Stomach (tissue), 9 donors: ENCODE results near the gene CDC14A. TPM values are rescaled to one million over a fixed set of nuclear protein-coding genes. Genes with fewer than 3 reads are reported as not detected.

ENCODE experiments used
- DNase-seq, 2 donors: peaks; one replicate each; pipeline versions ENCODE4 v3.0.0 to v3.0.0-alpha.2; 2013 to 2019
- H3K27ac ChIP-seq, 5 donors: fragments of 200-600 bp in 4 of 5; sonication (generic) in 4 of 5; one replicate each; pipeline ENCODE4 v1.5.1; 2013 to 2019; ENCODE audit warnings: mild to moderate bottlenecking in 1 of 5, moderate library complexity in 1 of 5
- H3K27me3 ChIP-seq, 3 donors: fragments of 200-600 bp; sonication (generic); one replicate each; pipeline ENCODE4 v1.5.1; 2017 to 2019; ENCODE audit warnings: mixed run types in 1 of 3
- H3K36me3 ChIP-seq, 4 donors: fragments of 200-600 bp; sonication (generic); 1 replicate in 3 of 4; 2 replicates in 1 of 4; pipeline ENCODE4 v1.5.1; 2016 to 2019
- H3K4me1 ChIP-seq, 4 donors: fragments of 200-600 bp; sonication (generic); one replicate each; pipeline ENCODE4 v1.5.1; 2016 to 2019
- H3K4me3 ChIP-seq, 4 donors: fragments of 200-600 bp; sonication (generic) in 3 of 4; one replicate each; pipeline ENCODE4 v1.5.1; 2016 to 2019; ENCODE audit warnings: mild to moderate bottlenecking in 1 of 4
- H3K9me3 ChIP-seq, 4 donors: fragments of 200-600 bp; sonication (generic); one replicate each; pipeline ENCODE4 v1.5.1; 2016 to 2019
- EP300 ChIP-seq: sonication (generic); formaldehyde crosslinking; IDR thresholded peaks from one replicate; pipeline ENCODE4 v1.6.1; 2017; ENCODE audit warnings: antibody characterized with exemption
- POLR2A ChIP-seq, 4 donors: fragments of 450-650 bp; IDR thresholded peaks; one replicate each; pipeline ENCODE4 v1.6.1; 2016; ENCODE audit warnings: antibody characterized with exemption in 4 of 4, control low read depth in 2 of 4, mild to moderate bottlenecking in 1 of 4, moderate library complexity in 1 of 4
- POLR2AphosphoS5 ChIP-seq, 3 donors: sonication (generic); formaldehyde crosslinking; IDR thresholded peaks; one replicate each; pipeline ENCODE4 v1.6.1; 2016; ENCODE audit warnings: antibody characterized with exemption in 3 of 3
- WGBS, 5 donors: extraction: QIAGEN DNeasy Blood & Tissue Kit in 3 of 5; methylation state at CpG; one replicate each; pipeline versions ENCODE4 v1.1.5 to v1.1.7; 2013 to 2018; 5-methylcytosine and 5-hydroxymethylcytosine counted together
- intact Hi-C: fragments of 100-400 bp; cut with DNase I; formaldehyde crosslinking; loops from one replicate; pipeline ENCODE4 v1.15.1; 2023; ENCODE audit warnings: low total_unique reads
- polyA plus RNA-seq, 3 donors: library from polyadenylated mRNA; stranded (reverse); fragments of 200-250 nt; gene quantifications; one replicate each; pipeline ENCODE4 v1.2.3, GENCODE V29; 2013
- total RNA-seq, 5 donors: library from RNA; depleted of rRNA; stranded (reverse); fragments of >200 nt; gene quantifications; one replicate each; pipeline versions ENCODE4 v1.1.0 to v1.2.3, GENCODE V29; 2014 to 2016
- TF ChIP-seq, protein P1 (sequence below), 7 experiments: fragments of 450-650 bp in 4 of 7; fragments of 200-600 bp in 3 of 7; sonication (generic) in 3 of 7; IDR thresholded peaks; one replicate each; pipeline ENCODE4 v1.5.1; 2016 to 2019; ENCODE audit warnings: antibody characterized with exemption in 7 of 7, control low read depth in 2 of 7, mild to moderate bottlenecking in 1 of 7
- donor health status: healthy with polysubstance abuse.
- donor health status: Bipolar disorder and iron deficiency.
- donor health status: healthy.

Gene CDC14A
- total and polyA plus RNA-seq, 8 donors, result 2.1 to 31.0 (median 12.1) TPM

DNA sequence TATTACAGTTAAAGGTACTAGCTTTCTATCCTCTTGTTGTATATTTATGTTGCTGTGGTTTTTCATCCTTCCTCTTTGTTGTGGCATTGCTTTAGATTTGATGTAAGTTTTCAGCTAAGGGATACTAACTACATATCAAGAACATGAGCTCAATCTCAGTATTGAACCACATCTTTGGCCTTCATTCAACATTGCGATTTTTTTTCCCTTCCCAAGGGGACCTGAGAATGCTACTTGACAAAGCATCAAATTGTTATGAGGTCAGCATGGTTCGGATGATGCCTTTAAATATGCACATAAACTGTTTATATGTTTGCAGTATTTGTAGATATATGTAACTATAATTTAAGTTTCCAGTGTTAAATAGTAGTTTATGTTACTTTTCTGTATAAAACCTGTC is 153.9 kb downstream of the CDC14A start:
- no peak overlapping the region for H3K4me3 ChIP-seq
- TF ChIP-seq, protein P1, sequence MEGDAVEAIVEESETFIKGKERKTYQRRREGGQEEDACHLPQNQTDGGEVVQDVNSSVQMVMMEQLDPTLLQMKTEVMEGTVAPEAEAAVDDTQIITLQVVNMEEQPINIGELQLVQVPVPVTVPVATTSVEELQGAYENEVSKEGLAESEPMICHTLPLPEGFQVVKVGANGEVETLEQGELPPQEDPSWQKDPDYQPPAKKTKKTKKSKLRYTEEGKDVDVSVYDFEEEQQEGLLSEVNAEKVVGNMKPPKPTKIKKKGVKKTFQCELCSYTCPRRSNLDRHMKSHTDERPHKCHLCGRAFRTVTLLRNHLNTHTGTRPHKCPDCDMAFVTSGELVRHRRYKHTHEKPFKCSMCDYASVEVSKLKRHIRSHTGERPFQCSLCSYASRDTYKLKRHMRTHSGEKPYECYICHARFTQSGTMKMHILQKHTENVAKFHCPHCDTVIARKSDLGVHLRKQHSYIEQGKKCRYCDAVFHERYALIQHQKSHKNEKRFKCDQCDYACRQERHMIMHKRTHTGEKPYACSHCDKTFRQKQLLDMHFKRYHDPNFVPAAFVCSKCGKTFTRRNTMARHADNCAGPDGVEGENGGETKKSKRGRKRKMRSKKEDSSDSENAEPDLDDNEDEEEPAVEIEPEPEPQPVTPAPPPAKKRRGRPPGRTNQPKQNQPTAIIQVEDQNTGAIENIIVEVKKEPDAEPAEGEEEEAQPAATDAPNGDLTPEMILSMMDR (IDR thresholded peaks at IDR 0.05), result no peak
- TF ChIP-seq EP300 (no peak), POLR2AphosphoS5 (IDR thresholded peaks at IDR 0.05) (no peak), POLR2A (IDR thresholded peaks at IDR 0.05) (no peak)
- no peak for DNase-seq
- H3K9me3 ChIP-seq, result no peaks in the 10 kb centered on the region
- peaks cover 4 to 68% (median 56%) of the 10 kb centered on the region in 4 donors for H3K36me3 ChIP-seq
- no peaks in the 10 kb centered on the region for H3K27me3 ChIP-seq
- WGBS, 5 donors, result 82 to 93% (median 84%) methylated on average over 2 of the region's 2 CpGs
- peaks cover 0 to 16% (median 4%) of the 10 kb centered on the region in 4 donors for H3K4me1 ChIP-seq
- intact Hi-C loops, result no loop called here
- H3K27ac ChIP-seq, result no peak overlapping the region

DNA sequence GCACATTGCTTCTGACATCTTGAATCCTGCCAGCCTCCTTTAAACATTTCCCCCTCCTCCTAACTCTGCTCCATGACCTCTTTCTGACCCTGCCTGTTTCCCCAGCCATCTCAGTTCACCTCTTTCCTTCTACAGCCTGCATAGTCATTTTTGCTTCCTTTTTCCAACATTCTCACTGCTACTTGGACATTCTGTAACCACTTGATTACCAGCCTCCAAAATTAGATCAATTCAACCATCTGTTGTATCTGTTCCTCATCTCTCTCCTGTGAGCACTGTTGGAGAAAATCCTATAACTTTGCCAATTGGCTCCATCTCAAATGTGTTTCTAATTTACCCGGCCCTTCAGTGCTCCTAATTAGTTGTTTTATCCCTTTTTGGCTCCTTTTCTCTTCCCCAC is 158.1 kb downstream of the CDC14A start:
- DNase-seq, result no peak
- TF ChIP-seq EP300 (no peak), POLR2A (IDR thresholded peaks at IDR 0.05) (no peak), POLR2AphosphoS5 (IDR thresholded peaks at IDR 0.05) (no peak)
- TF ChIP-seq, protein P1 (IDR thresholded peaks at IDR 0.05), result no peak
- Histone ChIP-seq H3K27ac (no peak overlapping the region), H3K4me3 (no peak overlapping the region), H3K36me3 (peaks cover 0 to 60% (median 33%) of the 10 kb centered on the region in 4 donors), H3K27me3 (no peaks in the 10 kb centered on the region), H3K4me1 (peaks cover 0 to 17% (median 4%) of the 10 kb centered on the region in 4 donors), H3K9me3 (no peaks in the 10 kb centered on the region)
- 52 to 68% (median 62%) methylated on average over 1 of the region's 1 CpG for WGBS, 5 donors
- intact Hi-C loops, result no loop called here

DNA sequence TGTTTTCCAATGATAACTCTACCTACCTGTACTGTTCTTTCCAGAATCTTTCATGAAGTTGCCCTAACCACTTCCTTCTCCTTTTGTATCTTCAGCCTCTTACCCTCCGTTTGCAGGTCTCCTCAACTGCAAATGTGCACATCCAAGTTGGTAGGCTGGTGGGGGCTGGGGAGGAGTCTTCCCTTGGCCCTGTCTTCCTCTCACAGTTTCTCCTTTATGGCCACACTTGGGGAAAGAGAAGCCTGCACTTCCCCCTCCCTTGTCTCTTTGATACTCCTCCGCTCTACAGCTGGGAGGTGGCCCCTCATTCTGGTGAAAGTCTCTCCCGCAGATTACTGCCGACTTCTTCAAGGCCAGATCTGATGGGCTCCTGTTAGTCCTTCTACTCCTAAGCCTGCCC is 158.8 kb downstream of the CDC14A start:
- Histone ChIP-seq H3K27me3 (no peaks in the 10 kb centered on the region), H3K36me3 (peaks cover 0 to 56% (median 29%) of the 10 kb centered on the region in 4 donors), H3K27ac (no peak overlapping the region), H3K4me1 (peaks cover 0 to 23% (median 4%) of the 10 kb centered on the region in 4 donors), H3K9me3 (no peaks in the 10 kb centered on the region), H3K4me3 (no peak overlapping the region)
- TF ChIP-seq EP300, result no peak
- TF ChIP-seq, protein P1 (IDR thresholded peaks at IDR 0.05), result no peak
- TF ChIP-seq POLR2A (IDR thresholded peaks at IDR 0.05), result no peak
- TF ChIP-seq POLR2AphosphoS5 (IDR thresholded peaks at IDR 0.05), result no peak
- intact Hi-C loops, result no loop called here
- WGBS, 5 donors, result 75 to 92% (median 86%) methylated on average over 4 of the region's 4 CpGs
- DNase-seq, result no peak

DNA sequence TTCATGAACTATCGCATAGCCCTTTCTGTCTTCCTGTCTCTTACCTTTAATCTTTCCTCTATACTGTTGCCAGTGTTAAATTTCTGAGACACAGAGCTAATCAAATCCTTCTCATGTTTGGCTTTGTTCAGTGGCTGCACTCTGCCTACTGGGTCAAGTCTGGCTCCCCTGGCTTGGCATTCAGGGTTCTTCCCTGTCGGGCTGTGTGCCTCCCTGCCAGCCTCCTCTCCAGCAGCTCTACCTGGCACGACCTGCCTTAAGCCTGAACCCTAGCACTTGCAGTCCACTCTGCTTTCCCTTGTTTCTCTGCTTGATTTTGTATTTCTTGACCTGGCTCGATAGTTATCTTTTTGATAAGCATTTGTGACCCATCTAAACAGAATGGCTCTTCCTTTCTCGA is 159.5 kb downstream of the CDC14A start:
- intact Hi-C loops, result no loop called here
- no peak overlapping the region for H3K4me3 ChIP-seq
- H3K9me3 ChIP-seq, result no peaks in the 10 kb centered on the region
- 70 to 84% (median 80%) methylated on average over 5 of the region's 5 CpGs for WGBS, 5 donors
- H3K27me3 ChIP-seq, result no peaks in the 10 kb centered on the region
- H3K36me3 ChIP-seq, result peaks cover 0 to 53% (median 27%) of the 10 kb centered on the region in 4 donors
- TF ChIP-seq POLR2AphosphoS5 (IDR thresholded peaks at IDR 0.05) (no peak), EP300 (no peak), POLR2A (IDR thresholded peaks at IDR 0.05) (no peak)
- TF ChIP-seq, protein P1 (IDR thresholded peaks at IDR 0.05), result no peak
- peaks cover 0 to 24% (median 4%) of the 10 kb centered on the region in 4 donors for H3K4me1 ChIP-seq
- no peak for DNase-seq
- no peak overlapping the region for H3K27ac ChIP-seq
